Calu3 (cell line): ENCODE results near the gene NF1. TPM values are rescaled to one million over a fixed set of nuclear protein-coding genes. Genes with fewer than 3 reads are reported as not detected.

Source experiments
- BruUV-seq: library from RNA; stranded (reverse); fragments of 400-500 nt; replicated peaks from 2 replicates; lab custom pipeline; 2021; lab: Mats Ljungman, UMichigan
- CTCF ChIA-PET: fragments of 300-600 bp; sonication (Branson Sonifier 250); formaldehyde crosslinking; loops from one replicate; lab custom pipeline; 2022; ENCODE audit warnings: antibody characterized with exemption; lab: Charles Lee
- DNase-seq: peaks from one replicate; pipeline ENCODE4 v3.0.0; 2022
- H3K27ac Mint-ChIP-seq: one replicate; pipeline ENCODE4 v1.8.0; 2022; ENCODE audit warnings: mixed read lengths; ENCODE audit not compliant: unreplicated experiment
- H3K27me3 Mint-ChIP-seq: one replicate; pipeline ENCODE4 v1.8.0; 2022; ENCODE audit warnings: mixed read lengths; ENCODE audit not compliant: unreplicated experiment
- H3K36me3 Mint-ChIP-seq: one replicate; pipeline ENCODE4 v1.8.0; 2022; ENCODE audit warnings: mild to moderate bottlenecking, moderate library complexity, mixed read lengths; ENCODE audit not compliant: insufficient read depth, unreplicated experiment
- H3K4me1 Mint-ChIP-seq: one replicate; pipeline ENCODE4 v1.8.0; 2022; ENCODE audit warnings: mild to moderate bottlenecking, low read depth, mixed read lengths; ENCODE audit not compliant: unreplicated experiment
- H3K4me3 Mint-ChIP-seq: one replicate; pipeline ENCODE4 v1.8.0; 2022; ENCODE audit warnings: mild to moderate bottlenecking, low read depth, moderate library complexity, mixed read lengths; ENCODE audit not compliant: unreplicated experiment
- H3K9me3 Mint-ChIP-seq: one replicate; pipeline ENCODE4 v1.8.0; 2022; ENCODE audit warnings: low read depth, mixed read lengths; ENCODE audit not compliant: unreplicated experiment
- CTCF ChIP-seq: fragments of 200-600 bp; IDR thresholded peaks from one replicate; pipeline ENCODE4 v1.8.0; 2022; ENCODE audit warnings: antibody characterized with exemption; ENCODE audit not compliant: unreplicated experiment
- intact Hi-C: fragments of 100-400 bp; cut with micrococcal nuclease; formaldehyde crosslinking; loops from one replicate; pipeline ENCODE4 v1.10.0; 2022; ENCODE audit not compliant: unreplicated experiment
- total RNA-seq: library from RNA; stranded (reverse); gene quantifications from 2 replicates; pipeline ENCODE4 v1.2.3, GENCODE V29; 2022

Gene NF1
- total RNA-seq, 1 experiment from 2014 or later: 64.7 TPM

- no peaks in the 10 kb centered on the region for H3K9me3 Mint-ChIP-seq
- DNase-seq: no peak
- no TSS peak for BruUV-seq
- H3K36me3 Mint-ChIP-seq: peaks cover 10% of the 10 kb centered on the region
- no peak for TF ChIP-seq CTCF
- no peak overlapping the region for H3K27ac Mint-ChIP-seq
- intact Hi-C loops: no loop called here
- H3K4me1 Mint-ChIP-seq: no peaks in the 10 kb centered on the region
- H3K4me3 Mint-ChIP-seq: no peak overlapping the region
- H3K27me3 Mint-ChIP-seq: no peaks in the 10 kb centered on the region
- CTCF ChIA-PET: no interaction called here
Observed at GRCh38 chr17:31364012-31364411, 269.2 kb downstream of the NF1 start.

GRCh38 chr17:31366088-31366487 is 271.3 kb downstream of the NF1 start:
- Mint-ChIP-seq H3K4me1 (no peaks in the 10 kb centered on the region), H3K9me3 (no peaks in the 10 kb centered on the region), H3K27ac (no peak overlapping the region), H3K36me3 (peaks cover 4% of the 10 kb centered on the region), H3K27me3 (no peaks in the 10 kb centered on the region), H3K4me3 (no peak overlapping the region)
- BruUV-seq: no TSS peak
- no peak for TF ChIP-seq CTCF
- CTCF ChIA-PET: no interaction called here
- DNase-seq: no peak
- intact Hi-C loops: no loop called here

GRCh38 chr17:31369266-31369665 is 274.5 kb downstream of the NF1 start:
- no peak for DNase-seq

GRCh38 chr17:31371511-31372097 is 276.8 kb downstream of the NF1 start:
- Mint-ChIP-seq H3K27me3 (no peaks in the 10 kb centered on the region), H3K9me3 (no peaks in the 10 kb centered on the region), H3K4me1 (peaks cover 13% of the 10 kb centered on the region), H3K27ac (no peak overlapping the region), H3K36me3 (peaks cover 5% of the 10 kb centered on the region), H3K4me3 (no peak overlapping the region)
- no peak for TF ChIP-seq CTCF
- no TSS peak for BruUV-seq
- CTCF ChIA-PET: interaction anchor here (0.6 kb wide), 2 partner anchors 497 to 543 kb away, joined by 3 to 4 read pairs; no protein-coding TSS in a partner anchor
- DNase-seq: no peak
- intact Hi-C loops: loop anchor here (5.0 kb wide), 1 partner anchor 104 kb away; no protein-coding TSS in a partner anchor

More at GRCh38 chr17:31369266-31369665, 274.5 kb downstream of the NF1 start:
- BruUV-seq: no TSS peak
- Mint-ChIP-seq H3K36me3 (peaks cover 4% of the 10 kb centered on the region), H3K27ac (no peak overlapping the region), H3K4me1 (peaks cover 13% of the 10 kb centered on the region), H3K4me3 (no peak overlapping the region), H3K9me3 (no peaks in the 10 kb centered on the region), H3K27me3 (no peaks in the 10 kb centered on the region)
- no peak for TF ChIP-seq CTCF
- intact Hi-C loops: no loop called here
- CTCF ChIA-PET: no interaction called here
